HG02973 (cell line): ENCODE results near the gene HDAC4.
"Not testable (repeated sequence)": the region's sequence is repeated elsewhere in the genome, so short reads cannot be mapped to it uniquely, and the experiment has no call there.

Experiments used
- ATAC-seq: cut with Tn5 transposase; IDR thresholded peaks from one replicate; pipeline ENCODE4 v1.9.1; 2021; ENCODE audit warnings: moderate library complexity; ENCODE audit not compliant: unreplicated experiment

Gene HDAC4

DNA sequence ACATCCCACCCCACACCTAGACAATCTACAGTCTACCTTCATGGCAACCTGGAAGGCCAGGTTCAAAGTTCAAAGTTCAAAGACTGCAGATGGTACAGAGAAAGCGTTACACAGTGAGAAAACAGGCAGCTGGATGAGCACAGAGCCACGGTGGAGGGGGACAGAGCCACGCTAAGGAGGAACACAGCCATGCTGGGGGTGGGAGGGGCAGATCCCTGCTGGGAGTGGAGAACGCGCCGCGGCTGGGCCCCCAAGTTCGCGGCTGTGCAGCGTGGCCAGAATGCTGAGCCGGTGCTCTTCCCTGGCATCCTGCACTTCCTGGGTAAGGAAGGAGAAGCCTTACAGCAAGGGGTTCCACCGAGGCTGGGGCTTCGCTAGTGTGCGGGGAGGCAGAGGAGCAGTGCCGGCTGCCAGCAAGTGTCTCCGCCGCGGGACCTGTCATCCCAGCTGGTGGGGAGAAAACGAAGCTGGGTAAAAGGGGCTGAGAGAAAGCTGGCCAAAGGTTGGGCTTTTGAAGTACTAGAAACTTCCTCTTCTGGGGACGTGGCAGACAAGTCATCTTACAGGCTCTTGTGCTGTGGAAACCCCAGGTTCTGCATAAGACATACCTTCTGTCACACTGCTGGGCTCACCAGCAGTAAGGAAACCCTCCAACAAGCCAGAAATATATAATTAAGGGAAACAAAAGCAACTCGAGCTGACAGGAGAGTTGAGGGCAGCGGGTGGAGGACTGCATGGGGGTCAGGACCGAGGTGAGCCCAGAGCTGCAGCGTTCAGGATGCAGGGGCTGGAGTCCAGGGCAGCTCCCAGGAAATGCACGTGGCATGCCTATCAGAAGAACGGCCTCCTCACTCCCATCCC lies 115.5 kb downstream of the HDAC4 start:
- ATAC-seq, result no peak

DNA sequence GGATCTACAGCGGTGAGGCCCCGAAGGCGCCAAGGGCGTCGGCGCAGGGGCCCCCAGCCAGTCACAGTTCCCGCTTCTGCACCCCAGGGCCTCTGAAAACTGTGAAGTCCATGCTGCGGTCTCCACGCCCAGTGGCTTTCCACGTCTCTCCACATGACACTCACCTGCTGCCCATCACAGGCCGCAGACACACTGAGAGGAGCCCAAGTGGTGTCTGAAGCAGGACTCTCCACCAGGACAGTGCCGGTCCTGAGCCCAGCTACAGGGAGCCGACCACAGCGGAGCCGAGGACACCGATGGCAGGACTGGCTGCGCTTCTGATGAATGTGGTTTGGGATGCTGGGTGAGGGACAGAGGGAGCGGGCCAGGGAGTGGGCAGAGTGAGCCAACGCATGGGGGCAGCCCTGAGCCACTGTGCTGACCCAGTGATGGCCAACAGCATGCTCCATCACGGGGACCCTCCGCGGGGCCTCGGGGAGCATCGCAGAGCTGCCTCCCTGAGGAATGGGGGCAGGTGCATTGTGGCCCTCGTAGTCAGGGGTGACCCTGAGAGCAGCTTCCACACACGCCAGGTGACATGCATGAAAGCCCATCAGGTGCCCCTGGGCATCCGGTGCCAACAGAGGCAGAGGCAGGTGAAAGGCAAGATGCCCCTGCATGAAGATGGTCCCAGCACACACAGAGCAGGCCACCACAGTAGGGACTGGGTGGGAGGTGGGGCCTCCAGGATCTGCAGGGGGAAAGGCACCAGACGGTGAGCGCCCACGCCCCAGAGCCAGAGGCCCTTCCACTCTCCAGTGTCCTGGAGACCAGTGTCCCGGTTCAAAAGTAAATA lies 116.6 kb downstream of the HDAC4 start:
- no peak for ATAC-seq

DNA sequence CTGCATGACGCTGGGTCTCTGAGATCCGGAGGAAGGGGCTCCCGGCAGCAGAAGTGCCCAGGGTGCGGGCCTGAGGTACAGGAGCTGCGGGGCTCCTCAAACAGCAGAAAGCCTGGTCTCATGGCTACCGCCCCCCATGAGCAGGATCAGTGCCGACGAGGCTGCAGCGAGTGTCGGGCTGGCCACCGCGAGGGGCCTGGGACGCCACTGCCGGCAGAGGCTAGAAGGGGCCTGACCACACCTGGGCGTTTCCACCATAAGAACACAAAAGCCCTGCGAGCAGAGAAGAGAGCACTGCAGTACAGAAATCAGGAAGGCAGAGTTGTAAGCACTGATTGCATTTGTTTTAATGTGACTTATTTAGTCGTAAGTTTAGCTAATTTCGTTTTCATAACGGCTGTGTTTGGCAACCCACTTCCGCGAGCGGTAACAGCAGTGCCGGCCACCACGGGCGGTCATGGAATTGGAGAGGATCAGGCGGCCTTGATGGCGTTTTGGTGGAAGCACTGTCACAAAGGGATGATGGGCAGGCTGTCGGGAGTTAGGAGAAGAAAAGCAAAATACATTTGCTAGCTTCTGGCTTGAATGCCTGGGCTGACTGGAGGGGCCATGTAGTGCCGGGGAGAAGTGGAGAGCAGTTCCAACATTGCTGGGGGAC lies 117.4 kb downstream of the HDAC4 start:
- ATAC-seq, result no peak

DNA sequence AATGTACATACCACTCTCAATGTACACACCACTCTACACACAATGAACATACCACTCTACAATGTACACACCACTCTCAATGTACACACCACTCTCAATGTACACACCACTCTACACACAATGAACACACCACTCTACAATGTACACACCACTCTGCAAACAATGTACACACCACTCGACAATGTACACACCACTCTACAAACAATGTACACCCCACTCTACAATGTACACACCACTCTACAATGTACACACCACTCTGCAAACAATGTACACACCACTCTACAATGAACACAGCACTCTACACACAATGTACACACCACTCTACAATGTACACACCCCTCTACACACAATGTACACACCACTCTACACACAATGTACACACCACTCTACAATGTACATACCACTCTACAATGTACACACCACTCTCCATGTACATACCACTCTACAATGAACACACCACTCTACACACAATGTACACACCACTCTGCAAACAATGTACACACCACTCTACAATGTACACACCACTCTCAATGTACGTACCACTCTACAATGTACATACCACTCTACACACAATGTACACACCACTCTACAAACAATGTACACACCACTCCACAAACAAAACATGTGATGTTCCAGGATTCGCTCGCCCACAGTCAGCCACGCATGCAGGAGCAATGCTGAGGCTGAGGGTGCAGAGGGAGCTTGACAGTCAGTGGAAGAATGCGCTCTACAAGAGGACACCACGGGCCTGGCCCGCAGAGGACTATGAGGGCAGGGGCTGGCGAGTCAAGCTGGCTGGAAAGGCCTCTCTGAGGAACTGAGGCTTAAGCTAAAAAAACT lies 118.2 kb downstream of the HDAC4 start:
- no peak for ATAC-seq

DNA sequence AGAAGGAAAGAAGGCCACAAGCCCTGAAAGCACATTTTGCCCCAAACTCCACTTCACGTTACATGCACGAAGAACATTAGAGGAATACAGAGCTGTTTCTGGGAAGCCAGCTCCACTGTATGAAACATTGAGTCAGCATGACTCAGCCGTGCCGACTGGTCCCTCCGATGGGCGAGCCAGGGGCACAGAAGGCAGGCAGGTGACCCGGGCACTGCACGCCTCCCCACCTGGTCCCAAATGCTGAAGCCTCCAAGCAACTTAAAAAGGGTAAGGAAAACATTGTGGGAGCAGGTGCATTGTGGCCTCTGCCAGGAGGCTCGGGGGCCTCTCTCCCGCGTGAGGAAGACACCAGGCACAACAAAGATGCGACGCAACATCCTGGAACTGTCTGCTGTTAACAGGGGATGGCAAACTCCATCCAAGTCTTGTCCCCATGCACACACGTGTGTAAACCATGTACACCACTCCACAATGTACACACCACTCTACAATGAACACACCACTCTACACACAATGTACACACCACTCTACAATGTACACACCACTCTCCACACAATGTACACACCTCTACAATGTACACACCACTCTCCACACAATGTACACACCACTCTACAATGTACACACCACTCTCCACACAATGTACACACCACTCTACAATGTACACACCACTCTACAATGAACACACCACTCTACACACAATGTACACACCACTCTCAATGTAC lies 120.4 kb downstream of the HDAC4 start:
- not testable (repeated sequence) for ATAC-seq

DNA sequence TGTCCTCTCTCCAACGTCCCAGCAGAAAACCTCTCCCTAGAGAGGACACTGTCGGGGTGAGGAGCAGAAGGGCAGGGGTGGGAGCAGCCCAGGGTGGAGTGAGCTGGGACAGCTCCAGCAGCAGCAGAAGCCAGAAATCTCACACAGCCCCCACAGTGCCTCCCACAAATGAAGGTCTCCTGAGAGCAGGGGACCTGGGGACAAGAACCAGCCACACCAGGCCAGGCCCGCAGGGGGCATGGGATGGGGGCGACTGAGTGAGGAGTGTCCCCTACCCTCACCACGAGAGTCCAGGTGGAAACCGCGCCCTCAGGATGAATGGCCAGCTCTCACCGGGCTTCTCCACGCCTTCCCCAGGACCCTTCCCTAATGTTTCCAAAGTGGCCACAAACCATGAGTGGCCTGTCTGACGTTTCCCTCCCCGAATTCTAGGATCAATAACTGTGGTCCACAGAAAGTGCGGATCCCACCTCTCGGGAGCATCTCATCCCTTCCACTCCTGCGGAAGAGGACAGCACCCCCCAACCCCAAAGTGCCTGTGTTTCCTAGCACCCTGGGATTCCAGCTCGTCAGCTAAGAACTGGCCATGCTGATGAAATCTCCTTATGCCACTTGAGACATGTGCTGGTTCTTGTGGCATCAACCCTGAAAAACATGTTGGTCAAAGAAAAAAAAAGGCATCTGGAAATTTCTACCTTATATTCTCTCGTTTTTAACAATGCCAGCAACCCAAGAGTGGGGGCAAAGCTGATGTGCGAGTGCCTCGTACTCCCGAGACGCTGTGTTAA lies 121.1 kb downstream of the HDAC4 start:
- ATAC-seq, result no peak

DNA sequence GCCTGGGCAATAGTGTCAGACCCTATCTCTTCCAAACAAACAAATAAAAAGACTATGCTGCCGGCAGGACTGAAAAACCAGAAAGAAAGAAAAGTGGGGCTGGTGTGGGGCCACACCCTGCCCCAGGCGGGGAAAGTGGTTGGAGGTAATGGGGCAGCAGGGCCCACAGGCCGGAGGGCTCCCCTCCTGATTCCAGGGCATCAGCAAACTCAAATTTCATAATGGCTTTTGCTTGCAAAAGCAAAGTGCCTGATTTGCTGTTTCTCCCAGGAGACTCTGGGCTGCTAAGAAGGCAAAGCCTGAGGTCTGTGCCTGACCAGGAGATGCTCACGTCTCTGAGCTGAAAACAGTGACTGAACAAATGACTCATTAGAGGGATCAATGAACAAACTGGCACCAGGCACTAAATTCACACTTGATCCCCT lies 121.9 kb downstream of the HDAC4 start:
- ATAC-seq, result no peak

DNA sequence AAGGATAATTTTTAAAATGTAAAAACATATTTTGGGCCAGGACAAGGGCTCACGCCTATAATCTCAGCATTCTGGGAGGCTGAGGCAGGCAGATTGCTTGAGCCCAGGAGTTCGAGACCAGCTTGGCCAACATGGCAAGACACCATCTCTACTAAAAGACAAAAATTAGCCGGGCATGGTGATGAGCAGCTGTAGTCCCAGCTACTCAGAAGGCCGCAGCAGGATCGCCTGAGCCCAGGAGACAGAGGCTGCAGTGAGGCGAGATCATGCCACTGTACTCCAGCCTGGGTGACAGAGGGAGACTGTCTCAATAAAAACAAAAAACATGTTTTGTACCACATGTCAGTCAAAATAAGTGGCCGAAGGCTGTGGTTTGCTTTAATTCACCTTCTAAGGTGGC lies 122.5 kb downstream of the HDAC4 start:
- no peak for ATAC-seq

DNA sequence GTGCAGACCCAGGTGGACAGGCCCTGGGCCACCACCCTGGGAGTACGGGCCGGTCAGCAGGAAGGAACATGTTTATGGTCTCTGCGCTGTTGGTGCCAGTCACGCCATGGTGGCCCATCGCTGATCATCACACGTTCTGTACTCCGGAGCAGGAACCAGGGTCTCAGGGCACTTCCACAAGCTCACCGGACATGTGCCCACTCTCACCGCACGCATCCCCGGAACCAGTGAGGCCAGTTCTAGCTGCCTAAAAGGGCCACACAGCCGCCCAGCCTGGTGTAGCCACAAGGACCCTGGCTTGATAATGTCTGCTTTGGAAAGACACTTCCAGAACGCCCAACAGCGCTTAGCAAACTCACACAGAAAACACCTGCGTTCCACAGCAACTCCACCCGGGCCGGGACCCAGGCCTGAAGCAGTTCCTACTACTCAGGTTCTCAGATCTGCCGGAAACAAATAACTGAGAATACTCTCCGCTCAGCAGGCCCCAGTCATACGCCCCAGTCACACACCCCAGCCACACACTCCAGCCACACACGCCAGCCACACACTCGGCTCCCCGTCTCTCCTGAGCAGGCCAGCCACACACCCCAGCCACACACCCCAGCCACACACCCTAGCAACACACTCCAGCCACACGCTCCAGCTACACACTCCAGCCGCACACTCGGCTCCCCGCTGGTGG lies 123.3 kb downstream of the HDAC4 start:
- ATAC-seq, result no peak

DNA sequence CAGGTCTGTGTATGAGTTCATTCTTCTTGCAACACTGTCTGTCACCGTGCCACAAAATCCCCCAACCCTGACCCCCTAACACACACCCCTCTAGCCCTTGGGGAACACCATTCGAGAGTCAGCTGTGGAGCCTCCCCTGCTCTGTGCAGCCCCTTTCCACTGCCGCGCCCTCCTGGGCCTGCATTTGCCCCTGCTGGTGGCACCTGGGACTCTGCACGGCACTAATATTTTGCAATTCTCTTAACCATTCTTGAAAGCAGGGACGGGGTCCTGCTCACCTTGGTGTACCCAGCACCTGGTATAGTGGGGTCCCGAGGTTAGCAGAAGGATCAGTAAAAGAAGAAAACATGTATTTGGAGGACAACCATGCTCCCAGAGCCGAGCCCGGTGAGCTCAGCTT lies 124.0 kb downstream of the HDAC4 start:
- no peak for ATAC-seq

DNA sequence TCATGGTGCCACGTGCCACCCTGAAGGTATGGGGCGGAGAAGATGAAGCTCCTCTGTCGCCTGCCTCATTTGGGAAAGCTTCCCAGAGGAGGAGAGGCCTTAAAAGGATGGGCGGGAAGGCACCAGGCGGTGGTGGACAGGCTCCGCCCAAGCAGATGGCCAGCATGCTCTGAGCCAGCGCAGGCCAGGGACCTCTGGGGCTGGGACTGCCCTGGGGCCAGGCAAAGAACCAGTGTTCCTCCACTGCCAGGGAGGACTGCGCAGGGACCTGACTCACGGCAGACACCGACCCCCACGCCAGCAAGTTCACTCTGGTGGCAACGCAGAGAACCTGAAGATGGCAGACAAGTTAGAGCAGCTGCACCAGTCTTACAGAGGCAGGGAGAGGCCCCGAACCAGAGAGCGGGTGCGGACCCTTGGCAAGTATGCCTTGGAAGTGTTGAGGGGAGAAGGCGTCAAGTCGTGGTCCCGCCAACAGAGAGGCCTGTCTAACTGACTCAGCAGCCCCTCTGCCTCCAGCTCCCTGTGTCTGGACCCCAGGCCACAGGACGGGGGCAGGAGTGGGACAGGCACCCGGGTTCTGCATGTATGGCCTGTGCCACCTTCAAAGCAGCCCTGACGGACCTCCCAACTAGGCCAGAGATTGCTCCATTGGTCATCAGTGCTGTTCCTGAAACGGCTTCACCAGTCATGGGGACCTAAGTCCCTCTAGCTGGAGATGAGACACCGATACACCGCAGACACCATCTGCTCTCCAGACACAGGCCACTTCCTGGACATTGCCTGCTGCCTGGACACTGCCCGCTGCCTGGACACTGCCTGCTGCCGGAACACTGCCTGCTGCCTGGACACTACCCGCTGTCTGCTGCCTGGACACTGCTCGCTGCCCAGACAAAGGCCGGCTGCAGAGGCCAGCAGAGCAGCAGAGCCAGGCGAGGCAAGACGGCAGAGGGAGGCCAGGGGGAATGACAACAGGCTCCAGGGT lies 124.7 kb downstream of the HDAC4 start:
- ATAC-seq, result no peak

DNA sequence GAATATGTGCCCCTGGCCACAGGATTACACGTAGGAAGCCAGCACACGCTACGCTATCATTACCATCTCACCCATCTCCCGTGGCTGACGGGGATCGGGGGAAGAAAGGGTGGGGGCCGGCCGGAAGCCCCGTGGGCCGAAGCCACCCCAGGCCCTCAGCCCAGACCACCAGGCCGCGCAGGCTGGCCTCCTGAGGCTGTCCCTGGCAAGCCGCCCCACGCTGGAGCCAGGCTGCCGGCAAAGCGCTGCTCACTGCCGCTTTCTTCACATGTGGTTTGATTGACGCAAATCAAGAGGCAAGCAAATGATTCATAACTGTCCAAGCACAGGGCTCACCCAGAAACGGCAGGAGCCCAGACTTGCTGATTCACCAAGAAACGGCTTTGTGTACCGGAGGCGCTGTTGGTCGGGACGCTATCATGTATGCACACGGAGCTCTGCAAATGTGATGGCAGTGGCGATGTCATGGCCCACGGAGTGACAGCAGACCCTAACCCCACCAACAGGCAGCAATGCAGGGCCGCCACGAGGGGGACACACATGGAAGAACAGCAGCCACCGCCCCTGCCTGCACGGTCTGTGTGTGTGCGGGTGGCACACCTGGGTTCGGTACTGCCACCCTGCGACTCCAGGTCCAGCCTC lies 125.7 kb downstream of the HDAC4 start:
- no peak for ATAC-seq

DNA sequence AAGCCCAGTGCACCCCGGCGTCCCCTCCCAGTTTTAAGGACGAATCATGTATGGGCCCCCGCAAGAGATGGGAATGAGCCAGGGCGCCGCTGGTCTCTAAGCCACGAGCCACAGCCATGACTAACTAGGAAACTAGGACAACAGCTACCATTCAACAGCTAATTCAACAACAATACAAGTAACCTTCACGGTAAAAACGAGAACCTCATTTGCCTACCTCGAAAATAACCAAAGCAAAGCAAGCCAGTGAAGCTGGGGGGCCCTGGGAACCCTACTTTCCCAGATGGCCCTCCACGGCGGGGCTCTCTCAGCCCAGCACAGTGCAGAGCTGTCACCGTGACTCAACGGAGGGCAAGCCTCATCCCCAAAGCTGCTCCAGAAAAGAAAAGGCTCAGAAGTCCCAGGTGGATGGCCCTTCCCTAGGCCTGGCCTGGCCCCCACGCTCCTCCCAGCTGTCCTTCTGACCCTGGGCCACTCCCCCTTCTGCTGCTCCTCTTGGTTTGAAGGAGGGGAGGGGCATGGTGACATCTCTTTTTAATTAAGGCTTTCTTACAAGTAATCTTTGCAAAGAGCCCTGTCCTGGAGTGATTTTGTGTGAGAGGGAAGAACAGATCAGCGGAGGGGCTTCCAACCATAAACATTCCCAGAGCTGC lies 126.3 kb downstream of the HDAC4 start:
- ATAC-seq, result no peak

DNA sequence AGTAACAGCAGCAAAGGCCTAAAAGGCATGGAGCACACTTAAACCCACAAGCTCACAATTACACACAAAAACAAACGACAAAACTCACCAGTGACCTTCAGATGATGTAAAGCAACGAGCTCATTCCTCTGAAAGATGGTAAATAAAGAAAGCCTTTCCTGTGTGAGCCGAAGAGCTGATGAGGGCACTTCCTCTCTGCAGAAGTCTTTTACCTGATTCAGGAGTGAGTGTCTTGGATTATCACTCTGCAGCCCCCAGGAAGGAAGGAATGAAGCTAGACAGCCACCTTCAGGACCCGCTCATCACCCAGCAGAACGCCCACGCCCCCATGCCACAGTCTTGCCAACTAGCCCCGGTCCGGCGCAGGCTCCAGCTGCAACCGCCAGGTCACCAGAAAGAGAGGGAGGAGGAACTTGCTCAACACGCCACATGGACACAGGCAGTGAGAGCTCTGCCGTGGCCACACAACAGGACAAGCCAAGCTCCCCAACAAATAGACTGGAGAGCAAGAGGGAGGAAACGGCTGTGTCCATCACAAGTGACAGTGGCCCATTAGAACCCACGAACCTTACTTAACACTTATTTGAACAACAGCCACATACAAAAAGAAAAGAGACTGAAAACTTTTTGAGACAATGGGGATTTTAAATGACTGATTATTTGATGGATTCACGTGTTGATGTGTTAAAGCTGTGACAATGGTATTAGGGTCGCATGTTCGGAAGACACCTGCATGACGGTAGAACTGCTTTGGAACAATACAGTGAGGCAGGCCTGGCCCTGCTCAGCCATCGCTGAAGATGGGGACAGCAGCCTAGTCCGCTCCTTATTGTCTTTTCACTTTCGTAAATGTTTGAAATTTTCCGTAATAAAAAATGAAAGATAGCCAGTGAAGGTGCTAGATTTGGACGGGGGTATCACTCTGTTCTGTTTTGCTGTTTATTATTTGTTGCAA lies 127.3 kb downstream of the HDAC4 start:
- ATAC-seq, result no peak

DNA sequence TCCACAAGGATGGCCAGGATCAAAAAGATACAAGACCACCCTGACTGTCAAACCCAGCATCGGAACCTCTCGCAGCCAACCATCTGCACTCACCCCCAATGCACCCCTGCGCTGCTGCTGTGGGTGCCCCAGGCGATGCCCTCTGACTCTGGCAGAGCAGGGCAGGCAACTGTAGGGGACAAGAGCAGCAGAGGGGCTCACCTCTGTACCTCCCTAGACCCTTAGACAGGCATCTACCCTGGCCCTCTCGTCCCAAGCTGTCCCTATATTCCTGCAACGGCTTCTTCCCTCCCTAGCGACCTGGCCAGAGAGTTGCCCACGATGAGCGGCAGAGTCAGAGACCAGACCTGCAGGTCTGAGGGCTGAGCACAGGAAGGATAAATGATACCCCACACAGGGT lies 128.2 kb downstream of the HDAC4 start:
- no peak for ATAC-seq
